ENCODE data around the gene KCNQ5. TPM values are rescaled to one million over a fixed set of nuclear protein-coding genes. Genes with fewer than 3 reads are reported as not detected.

KCNQ5 gene
- total RNA-seq, 1 donor from 2014 or later: not detected

- DNase-seq (ENCODE audit: low read depth in 2 of 2): no peak
These were observed 378.1 kb downstream of the KCNQ5 start for GRCh38 chr6:72999995-73000394.

- DNase-seq (ENCODE audit: low read depth in 2 of 2): no peak
These were observed 378.6 kb downstream of the KCNQ5 start for GRCh38 chr6:73000460-73000859.

GRCh38 chr6:73002588-73002987 lies 380.7 kb downstream of the KCNQ5 start:
- no peak for DNase-seq (ENCODE audit: low read depth in 2 of 2)

- no peak for DNase-seq (ENCODE audit: low read depth in 2 of 2)
These were observed 381.4 kb downstream of the KCNQ5 start for GRCh38 chr6:73003302-73003701.

- DNase-seq (ENCODE audit: low read depth in 2 of 2): no peak
These were observed 382.4 kb downstream of the KCNQ5 start for GRCh38 chr6:73004231-73004630.

- DNase-seq (ENCODE audit: low read depth in 2 of 2): no peak
These were observed 383.0 kb downstream of the KCNQ5 start for GRCh38 chr6:73004861-73005260.

DNA sequence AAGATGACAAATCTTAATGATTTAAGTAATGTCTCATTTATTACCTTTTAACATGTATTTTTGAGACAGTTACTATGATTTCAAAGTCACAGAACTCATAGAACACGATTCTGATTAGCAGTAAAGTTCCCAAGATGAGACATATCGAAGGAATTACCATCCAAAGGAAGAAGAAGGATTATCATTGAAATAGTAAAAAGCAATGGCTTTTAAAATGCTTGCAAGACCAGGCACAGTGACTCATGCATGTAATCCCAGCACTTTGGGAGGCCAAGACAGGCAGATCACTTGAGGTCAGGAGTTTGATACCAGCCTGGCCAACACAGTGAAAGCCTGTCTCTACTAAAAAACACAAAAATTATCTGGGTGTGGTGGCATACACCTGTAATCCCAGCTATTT lies 384.3 kb downstream of the KCNQ5 start:
- no peak for DNase-seq (ENCODE audit: low read depth in 2 of 2)

- DNase-seq (ENCODE audit: low read depth in 2 of 2): peak in 1 of 2 donors; percentile 15
These were observed 390.1 kb downstream of the KCNQ5 start for GRCh38 chr6:73011945-73012344.

DNA sequence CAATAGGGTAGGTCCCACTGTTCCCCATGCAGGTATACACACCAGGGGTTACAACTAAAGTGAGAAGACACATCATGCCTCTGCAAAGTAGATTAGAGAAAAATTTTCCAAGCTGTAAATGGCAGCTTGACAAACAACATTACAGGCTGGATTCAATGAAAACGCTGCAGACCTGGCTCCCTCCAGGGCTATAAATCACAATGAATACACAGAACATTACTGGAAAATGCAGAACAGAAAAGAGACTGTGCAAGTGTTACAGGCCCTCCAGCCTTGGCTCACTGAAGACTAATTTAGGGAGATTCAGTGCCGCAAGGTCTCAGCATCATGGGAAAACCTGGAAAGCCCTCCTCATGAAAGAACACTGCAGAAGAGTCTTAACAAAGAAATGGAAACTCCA lies 395.6 kb downstream of the KCNQ5 start:
- no peak for DNase-seq (ENCODE audit: low read depth in 2 of 2)

DNA sequence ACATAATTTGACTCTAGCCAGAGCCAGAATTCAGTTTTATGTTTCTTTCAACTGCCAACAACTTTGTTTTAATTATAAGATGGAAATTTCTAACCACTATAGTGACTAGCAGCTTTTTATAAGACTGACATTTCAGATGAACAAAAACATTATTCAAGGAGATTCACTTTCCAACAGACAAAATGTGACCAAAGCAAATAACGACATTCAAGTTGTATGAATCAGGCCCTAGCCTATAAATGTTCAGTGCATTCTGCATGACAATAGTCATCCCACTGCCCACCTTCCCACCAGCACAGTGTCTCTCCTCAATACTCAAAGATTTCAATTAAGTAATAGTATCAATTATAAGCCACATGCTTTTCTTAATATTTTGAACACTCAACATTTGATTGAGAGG lies 402.7 kb downstream of the KCNQ5 start:
- DNase-seq (ENCODE audit: low read depth in 2 of 2): no peak

GRCh38 chr6:73027691-73028090 lies 405.8 kb downstream of the KCNQ5 start:
- DNase-seq (ENCODE audit: low read depth in 2 of 2): no peak

- DNase-seq (ENCODE audit: low read depth in 2 of 2): no peak
These were observed 406.4 kb downstream of the KCNQ5 start for GRCh38 chr6:73028124-73028766.

- DNase-seq (ENCODE audit: low read depth in 2 of 2): no peak
These were observed 407.1 kb downstream of the KCNQ5 start for GRCh38 chr6:73028893-73029450.

DNA sequence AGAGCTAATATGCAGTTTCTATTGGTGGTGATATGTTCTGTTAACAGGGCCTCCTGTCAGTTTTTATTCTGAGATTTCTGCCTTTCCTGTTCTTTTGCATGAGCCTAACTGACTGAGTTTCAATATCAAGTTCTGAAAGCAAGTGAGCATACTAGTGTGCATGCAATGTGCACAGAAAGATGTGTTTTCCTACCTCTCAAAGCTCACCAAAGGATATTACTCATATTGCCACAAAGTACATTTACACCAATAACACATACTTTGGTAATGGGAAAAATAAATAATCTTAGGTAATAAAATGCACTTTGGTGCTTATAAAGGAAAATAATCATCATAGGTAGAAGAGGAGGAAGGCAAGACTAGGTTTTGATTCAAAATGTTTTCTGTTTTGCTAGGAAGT lies 408.4 kb downstream of the KCNQ5 start:
- no peak for DNase-seq (ENCODE audit: low read depth in 2 of 2)

- DNase-seq (ENCODE audit: low read depth in 2 of 2): no peak
These were observed 409.2 kb downstream of the KCNQ5 start for GRCh38 chr6:73030791-73031782.

GRCh38 chr6:73032586-73032985 lies 410.7 kb downstream of the KCNQ5 start:
- no peak for DNase-seq (ENCODE audit: low read depth in 2 of 2)

DNA sequence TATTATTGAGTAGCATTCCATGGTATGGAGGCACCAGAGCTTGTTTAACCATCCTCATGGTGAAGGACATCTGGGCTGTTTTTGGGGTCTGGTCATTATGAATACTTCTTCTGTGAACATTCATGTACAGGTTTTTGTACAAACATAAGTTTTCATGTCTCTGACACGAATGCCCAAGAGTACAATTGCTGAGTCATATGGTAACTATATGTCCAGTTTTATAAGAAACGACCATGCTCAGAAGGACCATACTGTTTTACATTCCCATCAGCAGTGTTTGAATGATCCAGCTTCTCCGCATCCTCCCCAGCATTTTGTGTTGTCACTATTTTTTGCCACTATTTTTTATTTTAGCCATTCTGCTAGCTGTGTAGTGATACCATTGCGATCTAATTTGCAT lies 414.8 kb downstream of the KCNQ5 start:
- no peak for DNase-seq (ENCODE audit: low read depth in 2 of 2)

DNA sequence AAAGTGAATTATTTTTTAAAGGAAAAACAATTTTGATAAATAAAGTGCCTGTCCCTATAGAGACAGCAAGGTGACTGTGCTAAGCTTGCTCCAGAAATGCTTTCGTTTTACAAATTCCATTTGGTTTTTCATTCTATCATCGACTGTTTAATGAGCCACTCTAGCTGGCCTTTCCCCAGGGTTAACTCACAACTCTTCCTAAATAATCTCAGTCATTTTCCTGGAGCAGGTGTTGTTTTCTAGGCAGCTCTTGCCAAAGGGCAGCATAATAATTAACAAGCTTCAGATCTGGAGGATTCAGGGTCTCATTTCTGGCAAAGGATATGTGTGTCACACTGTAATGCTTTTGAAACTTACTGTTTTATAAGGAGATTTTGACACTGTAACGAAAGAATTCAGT lies 419.2 kb downstream of the KCNQ5 start:
- DNase-seq (ENCODE audit: low read depth in 2 of 2): no peak

- no peak for DNase-seq (ENCODE audit: low read depth in 2 of 2)
These were observed 421.0 kb downstream of the KCNQ5 start for GRCh38 chr6:73042892-73043291.

DNA sequence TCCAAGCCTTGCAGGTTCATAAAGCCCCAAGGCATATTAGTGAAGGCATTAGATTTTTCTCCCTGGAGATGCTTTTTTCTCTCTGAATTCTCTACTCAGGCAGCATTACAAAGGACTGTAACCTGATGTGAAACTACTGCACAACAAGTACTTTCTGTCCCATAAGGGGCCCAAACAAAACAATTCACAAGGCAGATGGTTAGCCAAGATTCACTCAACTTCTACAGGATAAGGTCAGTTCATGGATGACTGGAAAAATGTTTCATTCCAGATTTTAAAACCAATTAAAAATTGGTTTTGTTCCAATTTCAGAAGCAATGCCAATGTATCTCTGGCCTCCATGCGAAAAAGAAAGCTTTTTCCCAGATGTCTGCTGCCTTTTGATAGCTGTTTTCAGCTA lies 421.6 kb downstream of the KCNQ5 start:
- no peak for DNase-seq (ENCODE audit: low read depth in 2 of 2)

GRCh38 chr6:73045609-73046008 lies 423.7 kb downstream of the KCNQ5 start:
- DNase-seq (ENCODE audit: low read depth in 2 of 2): no peak

- DNase-seq (ENCODE audit: low read depth in 2 of 2): no peak
These were observed 425.9 kb downstream of the KCNQ5 start for GRCh38 chr6:73047801-73048200.
